GM21528 (cell line): ENCODE data around the gene TSPAN17.
"Not testable (repeated sequence)": the region's sequence is repeated elsewhere in the genome, so short reads cannot be mapped to it uniquely, and the experiment has no call there.

Source experiments
- ATAC-seq: cut with Tn5 transposase; IDR thresholded peaks from one replicate; pipeline ENCODE4 v1.9.1; 2021; ENCODE audit warnings: mild to moderate bottlenecking, moderate library complexity; ENCODE audit not compliant: unreplicated experiment, low FRiP score

The TSPAN17 gene, protein sequence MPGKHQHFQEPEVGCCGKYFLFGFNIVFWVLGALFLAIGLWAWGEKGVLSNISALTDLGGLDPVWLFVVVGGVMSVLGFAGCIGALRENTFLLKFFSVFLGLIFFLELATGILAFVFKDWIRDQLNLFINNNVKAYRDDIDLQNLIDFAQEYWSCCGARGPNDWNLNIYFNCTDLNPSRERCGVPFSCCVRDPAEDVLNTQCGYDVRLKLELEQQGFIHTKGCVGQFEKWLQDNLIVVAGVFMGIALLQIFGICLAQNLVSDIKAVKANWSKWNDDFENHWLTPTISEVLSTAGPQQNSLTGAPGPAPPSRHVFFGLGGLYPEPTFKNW

GRCh38 chr5:176647030-176647842 lies at the start of gene TSPAN17:
Gene TSPAN17, plus strand, starts transcription at chr5:176647484. Its CDS starts 132 bp downstream, at chr5:176647616.
- peak; percentile 96 for ATAC-seq

- not testable (repeated sequence) for ATAC-seq
These were observed 47.4 kb upstream of the TSPAN17 start for GRCh38 chr5:176599749-176600430.

- ATAC-seq = no peak
These were observed 45.3 kb upstream of the TSPAN17 start for GRCh38 chr5:176601901-176602482.

GRCh38 chr5:176603091-176603490 lies 44.2 kb upstream of the TSPAN17 start:
- ATAC-seq = no peak

- no peak for ATAC-seq
These were observed 41.3 kb upstream of the TSPAN17 start for GRCh38 chr5:176606032-176606431.

GRCh38 chr5:176606875-176607274 lies 40.4 kb upstream of the TSPAN17 start:
- ATAC-seq = no peak

GRCh38 chr5:176608142-176608705 lies 39.1 kb upstream of the TSPAN17 start:
- ATAC-seq = no peak

GRCh38 chr5:176608937-176609723 lies 38.2 kb upstream of the TSPAN17 start:
- peak; percentile 30 for ATAC-seq

- ATAC-seq = peak; percentile 67
These were observed 37.4 kb upstream of the TSPAN17 start, which contains the start of gene GPRIN1 for GRCh38 chr5:176609724-176610434. Gene GPRIN1, minus strand, starts transcription at chr5:176610156. Its CDS starts 10,322 bp downstream, at chr5:176599834.

DNA sequence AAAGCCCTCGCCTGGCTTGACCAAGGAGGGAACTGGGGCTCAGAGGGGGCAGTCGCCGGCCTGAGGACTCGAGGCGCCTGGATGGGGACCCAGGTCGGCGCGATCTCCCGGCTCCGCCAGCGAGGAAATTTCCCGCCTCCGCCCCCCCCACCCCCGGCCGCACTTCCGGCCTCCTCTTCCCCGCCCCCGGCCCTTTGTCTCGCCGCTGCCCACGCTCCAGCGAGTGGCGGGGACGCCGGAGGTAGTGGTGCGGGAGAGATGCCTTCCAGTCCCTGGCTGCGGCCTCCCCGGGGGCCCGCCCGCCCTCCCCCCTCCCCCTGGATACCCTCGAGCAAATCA lies 36.9 kb upstream of the TSPAN17 start:
- peak; percentile 15 for ATAC-seq

DNA sequence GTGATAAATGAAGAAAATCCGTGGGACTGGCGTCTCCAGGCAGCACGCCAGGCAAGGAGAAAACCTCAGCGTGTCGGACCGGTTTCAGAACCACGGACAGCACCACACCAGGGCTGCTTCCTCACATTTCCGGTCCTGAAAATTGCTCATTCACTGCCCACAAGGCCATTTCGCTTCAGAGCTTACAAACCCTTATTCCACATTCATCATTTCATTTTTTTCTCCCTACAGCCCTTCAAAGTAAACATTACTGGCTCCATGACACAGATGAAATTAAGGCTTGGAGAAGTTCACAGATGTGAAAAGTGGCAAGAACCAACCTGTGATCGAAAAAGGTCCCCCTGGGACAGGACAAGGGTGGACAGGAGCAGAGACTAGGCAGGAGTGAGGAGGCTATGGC lies 35.8 kb upstream of the TSPAN17 start:
- no peak for ATAC-seq

DNA sequence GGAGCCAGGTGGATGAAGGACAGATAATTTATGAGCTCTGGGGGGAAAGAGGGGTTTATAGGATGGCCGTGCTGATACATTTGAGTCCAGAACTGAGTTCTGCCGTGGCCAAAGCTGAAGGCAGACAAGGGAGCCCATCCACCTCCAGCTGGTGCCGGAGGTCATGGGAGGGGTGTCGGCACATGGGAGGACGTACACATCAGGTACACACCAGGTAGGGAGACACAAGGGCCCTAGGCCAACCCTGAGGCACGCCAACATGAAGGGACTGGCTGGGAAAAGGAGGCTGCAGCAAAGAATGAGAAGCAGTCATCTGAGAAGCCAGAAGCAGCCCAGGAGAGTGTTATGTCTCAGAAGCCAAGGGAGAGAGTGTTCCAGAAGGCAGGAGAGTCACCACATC lies 35.3 kb upstream of the TSPAN17 start:
- no peak for ATAC-seq

- ATAC-seq = no peak
These were observed 34.4 kb upstream of the TSPAN17 start for GRCh38 chr5:176612855-176613254.

DNA sequence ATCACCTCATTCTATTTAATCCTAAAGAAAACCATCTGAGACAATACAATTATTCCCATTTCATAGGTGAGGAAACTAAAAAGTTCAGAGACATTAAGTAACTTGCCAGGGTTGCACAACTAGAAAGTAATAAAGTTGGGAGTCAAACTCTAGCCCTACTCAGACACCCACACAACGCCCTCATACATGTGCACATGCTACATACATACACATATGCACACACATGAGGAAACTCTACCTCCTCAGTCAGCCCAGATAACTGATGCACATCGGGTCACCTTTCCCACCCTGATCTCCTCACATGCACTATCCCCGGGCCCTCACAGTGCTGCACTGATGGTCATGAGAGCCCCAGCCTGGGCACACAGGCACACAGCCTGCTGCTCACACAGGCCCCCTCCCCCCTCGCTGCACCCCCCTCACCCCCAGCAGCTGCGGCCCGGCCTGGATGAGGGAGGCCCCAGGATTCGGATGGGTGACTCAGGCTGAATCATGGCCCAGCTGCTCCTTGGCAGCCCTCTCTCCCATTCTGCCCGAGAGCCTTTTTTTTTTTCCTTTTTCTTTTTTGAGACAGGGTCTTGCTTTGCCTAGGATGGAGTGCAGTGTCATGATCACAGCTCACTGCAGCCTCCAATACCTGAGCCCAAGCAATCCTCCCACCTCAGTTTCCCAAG lies 32.3 kb upstream of the TSPAN17 start:
- ATAC-seq = no peak

- ATAC-seq = no peak
These were observed 30.8 kb upstream of the TSPAN17 start for GRCh38 chr5:176616511-176616910.

DNA sequence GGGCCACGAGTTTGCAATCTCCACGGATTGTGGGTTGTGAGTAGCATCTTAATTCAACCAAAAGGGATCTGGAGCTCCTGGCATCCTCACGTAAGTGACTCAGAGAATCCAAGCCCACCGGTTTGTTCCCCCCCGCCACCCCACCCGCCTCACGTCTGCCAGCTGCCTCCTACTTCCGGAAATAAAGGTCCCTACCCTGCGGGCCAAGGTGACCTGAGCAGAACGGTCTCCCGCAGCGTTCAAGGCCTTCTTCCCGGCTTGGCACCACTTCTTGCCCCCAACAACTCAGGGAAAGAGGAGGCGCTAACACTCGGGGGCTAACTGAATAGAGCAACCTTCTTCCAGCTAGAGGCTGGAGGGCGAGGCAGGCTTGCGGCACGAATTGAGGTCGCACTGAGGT lies 28.5 kb upstream of the TSPAN17 start:
- no peak for ATAC-seq

- no peak for ATAC-seq
These were observed 28.1 kb upstream of the TSPAN17 start for GRCh38 chr5:176619203-176619568.

DNA sequence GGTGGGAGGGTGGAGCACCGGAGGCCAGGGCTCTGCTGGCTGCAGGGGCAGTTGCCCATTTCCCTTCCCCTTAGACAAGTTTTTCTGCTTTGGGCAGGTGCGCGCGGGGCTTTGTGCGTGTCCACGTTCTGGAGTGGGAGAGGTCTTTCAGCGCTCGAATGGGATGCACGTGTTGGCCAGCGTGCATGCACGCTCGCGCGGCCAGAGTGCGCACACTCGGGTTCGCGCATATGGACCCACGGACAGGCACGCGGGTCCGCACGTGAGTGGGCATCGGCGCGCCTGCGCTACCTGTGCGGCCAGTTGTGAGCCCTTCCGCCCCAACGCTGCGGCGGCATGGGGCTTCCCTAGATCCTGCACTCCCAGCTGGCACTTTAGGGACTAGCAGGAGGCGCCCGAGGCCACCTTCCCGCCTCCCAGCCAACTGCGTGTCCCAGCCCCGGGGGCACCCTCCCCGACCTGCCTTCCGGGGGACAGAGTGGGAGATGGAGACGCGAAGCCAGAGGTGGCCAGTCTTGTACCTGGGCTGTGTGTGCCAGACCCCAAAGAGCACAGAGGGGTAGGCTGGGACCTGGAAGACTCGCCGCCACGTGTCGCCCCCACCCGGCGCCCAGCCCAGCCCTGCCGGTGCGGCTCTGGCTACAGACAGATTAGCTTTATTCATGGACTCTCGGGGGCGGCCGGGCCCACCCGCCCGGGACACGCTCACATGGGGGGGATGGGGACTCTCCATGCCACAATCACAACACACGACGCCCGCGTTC lies 27.5 kb upstream of the TSPAN17 start:
- no peak for ATAC-seq
